DLD1 (cell line): ENCODE measurements around the gene CEACAM4.

ENCODE experiments used
- in situ Hi-C: cut with HindIII; loops from 2 replicates; pipeline ENCODE4 v1.10.0; 2017; ENCODE audit warnings: low sequenced_read_pairs

Gene CEACAM4

DNA sequence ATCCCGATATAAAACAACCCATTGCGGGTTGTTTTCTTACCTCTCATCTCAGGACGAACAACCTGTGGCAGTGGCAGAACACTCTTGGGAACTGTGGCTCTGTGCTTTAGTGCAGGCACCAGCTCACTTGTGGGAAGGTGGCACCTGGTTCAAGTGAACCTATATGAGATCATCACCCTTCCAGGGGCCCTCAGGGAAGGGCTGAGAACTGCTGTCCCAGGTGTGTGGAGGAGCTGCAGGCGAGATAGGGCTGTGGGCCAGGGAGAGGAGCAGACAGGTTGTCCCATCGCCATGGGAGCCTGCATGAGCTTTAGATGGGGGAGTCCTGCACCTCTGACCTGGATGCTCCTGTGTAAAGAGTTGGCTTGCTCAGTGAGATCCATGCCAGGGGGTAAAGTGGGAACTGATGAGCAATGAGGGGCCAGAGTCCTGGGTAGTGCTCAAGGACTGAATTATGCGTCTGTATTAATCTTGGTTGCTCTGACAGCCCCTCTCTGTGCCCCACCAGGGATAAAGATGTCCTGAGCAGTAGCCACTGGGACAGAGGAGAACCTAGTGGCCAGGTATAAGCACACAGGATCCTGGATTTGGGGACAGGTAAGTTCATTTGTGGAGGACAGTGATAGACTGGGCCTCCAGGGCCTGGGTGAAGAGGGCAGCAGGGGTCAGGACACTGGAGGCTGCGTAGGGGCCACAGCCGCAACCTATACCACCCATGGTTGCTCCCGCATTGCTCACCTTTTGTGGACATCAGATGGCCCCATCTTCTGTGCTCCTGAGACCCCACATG is 8.7 kb downstream of the CEACAM4 start:
- in situ Hi-C loops: no loop called here

DNA sequence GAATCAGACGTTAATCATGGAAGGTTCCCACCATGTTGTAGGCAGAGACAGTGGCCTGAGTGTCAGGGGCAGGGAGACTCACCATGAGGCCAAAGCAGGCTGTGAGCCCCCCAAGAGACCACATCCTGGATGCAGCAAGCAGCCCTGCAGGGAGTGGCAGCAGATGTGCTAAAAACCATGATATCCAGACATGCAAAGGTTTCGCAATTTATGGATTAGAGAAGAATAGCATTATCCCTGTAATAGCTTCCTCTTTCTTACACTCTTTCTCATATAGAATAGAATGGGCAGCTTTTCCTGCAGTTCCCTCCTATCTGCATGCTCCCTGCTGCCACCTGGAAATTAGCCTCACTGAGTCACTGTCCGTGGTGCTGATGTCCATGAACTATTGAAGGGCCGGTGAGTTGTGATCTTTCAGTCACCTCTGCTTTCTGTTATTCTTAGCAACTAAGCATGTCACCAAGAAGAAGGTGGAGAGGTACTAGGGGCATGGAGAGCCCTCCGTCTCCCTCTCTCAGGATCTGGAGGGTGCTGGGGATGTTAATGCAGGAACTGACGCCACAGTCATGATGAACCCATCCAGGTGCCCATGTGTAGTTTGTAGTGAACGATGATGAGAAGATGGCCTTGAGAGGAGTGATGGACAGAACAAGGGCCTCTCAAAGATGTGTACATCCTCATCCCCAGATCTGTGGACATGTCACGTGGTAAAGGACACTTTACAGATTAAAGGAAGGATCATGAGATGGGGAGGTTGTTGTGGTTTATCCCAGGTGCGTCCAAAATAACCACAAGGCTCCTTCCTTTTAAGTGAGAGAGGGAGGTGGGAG is 9.9 kb downstream of the CEACAM4 start:
- in situ Hi-C loops: no loop called here

DNA sequence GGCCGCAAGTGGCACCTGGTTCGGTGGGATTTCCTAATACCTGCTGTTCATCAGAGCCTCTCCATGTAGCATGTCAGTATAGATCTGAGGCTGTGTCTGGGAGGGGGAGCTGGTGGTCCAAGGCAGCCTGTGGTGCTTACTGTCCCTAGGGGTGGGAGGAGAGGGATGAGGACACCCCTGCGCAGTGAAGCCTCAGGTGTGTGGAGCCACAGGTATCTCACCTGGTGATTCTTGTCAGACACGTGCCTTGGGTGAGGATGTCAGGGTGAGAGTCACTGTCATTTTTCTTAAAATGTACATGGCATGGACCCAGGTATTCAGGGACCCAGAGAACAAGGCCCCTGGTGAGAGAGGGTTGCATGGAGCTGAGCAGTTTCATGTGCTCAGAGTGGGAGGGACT is 11.7 kb downstream of the CEACAM4 start:
- in situ Hi-C loops: no loop called here

DNA sequence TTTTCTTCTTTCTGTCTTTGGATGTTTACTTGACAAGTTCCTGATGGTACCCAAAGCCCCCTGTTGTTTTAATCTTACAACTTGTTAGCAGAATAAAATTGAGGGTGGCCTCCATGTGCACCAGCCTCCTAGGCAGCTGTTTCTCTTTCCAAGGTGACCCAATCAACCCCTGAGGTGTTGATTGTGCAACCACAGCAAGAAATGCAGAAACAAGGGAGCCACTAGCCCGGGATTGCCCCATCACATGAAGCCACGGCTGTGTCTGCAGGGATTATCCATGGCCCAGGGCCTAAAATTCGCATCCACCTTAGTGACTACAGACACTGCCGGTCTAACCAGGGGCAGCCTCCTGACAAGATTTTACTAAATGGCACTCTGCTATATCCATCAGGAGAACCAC is 14.4 kb downstream of the CEACAM4 start:
- in situ Hi-C loops: no loop called here

DNA sequence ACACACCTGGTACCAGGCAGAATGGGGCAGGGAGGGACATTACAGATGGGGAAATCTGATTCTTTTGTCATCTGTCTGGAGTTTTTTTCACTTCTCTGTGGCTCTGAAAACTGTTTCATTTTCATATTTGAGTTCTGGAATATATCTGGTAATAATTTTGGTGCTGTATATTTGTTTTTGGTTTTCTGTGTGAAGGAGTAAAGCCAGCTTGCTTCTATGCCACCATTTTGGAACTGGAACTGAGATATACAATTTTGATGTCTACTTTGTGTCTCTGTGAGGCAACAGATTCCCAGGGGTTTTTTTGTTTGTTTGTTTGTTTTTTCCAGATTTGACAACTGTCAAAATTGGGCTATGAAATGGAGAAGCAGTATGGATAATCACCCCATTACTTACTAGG is 16.1 kb downstream of the CEACAM4 start:
- in situ Hi-C loops: no loop called here

DNA sequence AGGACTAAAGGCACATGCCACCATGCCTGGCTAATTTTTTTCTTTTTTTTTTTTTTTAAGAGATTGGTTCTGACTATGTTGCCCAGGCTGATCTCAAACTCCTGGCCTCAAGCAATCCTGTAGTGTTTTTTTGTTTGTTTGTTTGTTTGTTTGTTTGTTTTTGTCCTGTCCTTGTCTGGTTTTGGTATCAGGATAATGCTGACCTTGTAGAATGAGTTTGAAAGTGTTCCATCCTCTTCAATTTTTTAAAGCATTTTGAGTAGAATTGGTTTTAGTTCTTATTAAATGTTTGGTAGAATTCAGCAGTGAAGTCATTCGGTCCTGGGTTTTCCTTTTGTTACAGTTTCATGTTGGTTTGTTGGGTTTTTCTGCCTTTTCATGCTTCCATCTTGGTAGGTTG is 19.2 kb downstream of the CEACAM4 start:
- in situ Hi-C loops: no loop called here

DNA sequence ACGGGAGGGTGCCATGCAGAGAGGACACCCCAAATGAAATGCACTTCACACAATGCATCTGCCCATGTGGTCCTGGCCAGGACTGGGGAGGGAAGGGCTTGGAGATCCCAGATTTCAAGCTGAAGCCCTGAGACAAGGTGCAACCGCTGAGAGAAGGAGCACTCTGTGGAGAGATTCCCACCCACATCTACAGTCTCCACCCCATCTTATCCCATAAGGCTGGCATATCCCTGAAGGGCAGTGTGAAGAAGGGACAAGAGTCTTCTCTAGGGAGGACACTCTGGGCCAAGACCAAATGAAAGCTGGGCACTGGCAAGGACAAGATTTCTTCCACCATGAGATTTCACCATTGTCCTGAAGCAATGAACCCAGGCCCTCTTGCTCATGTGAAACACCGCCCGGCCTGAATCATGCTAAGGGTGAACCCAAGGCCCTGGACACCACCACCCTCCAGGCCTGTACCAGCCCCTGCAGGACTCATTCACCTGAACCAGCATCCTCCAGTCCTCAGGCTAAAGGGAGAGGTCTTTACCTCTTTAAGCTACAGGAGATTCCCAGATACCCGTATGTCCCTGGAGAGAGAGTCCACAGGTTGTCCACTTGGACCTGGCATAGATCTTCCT is 20.5 kb downstream of the CEACAM4 start:
- in situ Hi-C loops: no loop called here

DNA sequence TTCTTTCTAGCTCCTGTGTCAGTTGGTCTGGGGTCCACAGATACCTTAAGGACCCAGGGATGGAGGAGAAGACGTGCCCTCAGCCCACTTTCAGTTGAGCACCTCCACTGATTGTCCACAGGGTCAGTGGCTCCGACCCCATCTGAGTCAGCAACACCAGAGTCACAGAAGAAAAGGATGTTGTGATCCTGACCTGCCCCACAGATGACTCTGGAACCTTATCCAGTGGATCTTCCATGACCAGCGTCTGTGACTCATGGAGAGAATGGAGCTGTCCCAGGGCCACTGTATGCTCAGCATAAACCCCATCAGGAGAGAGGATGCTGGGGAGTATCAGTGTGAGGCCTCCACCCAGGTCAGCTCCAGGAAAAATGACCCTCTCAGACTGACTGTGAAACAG is 22.0 kb downstream of the CEACAM4 start:
- in situ Hi-C loops: no loop called here

DNA sequence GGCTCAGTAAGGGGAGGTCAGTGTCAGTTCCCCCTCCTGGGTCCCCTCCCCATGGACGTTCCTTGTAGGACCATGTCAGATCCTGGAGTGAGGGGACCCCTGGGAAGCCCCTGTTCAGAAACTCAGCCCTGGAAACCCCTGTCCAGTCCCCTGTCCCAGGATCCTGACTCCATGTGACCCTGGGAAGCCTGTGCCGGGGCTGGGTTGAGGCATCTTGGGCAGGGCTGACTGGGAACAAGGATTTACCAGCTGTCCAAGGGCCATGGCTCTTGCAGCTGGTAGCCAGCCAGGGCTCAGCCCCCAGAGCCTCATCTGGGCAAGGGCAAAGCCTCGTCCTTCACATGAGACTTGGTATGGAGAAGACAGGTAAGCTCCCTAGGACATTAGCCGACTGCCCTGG is 25.1 kb downstream of the CEACAM4 start:
- in situ Hi-C loops: no loop called here

DNA sequence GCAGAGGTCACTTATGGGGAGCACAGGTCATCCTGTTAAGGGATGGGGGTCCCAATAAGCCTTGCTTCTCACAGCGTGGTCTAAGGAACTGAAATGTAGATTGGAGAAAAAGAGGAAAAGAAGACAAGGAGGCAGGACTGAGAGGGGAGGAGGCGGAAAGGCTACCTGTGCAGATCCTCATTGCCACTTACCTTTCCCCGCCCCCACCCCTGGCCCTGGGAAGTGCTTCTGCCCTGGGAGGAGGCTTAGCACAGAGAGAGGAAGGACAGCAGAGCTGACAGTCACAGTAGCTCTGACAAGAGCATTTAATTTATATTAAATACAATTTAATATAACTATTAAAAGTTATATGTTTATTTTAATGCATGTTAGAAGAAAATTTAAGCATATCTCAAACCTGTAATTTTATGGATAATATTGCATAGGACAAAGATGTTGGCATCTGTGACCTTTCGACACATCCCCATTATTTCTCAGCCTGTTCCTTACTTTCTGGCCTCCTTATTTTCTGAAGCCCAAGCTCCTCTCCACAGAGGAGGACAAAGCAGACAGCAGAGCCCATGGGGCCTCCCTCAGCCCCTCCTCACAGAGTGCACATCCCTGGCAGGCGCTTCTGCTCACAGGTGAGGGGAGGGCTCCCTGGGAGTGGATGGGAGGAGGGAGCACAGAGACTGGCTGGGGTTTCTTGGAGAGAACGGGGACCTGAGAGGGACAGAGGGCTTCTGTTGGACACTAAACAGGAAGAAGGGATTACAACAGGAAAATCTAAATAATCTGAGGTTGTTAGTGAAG is 27.5 kb downstream of the CEACAM4 start:
- in situ Hi-C loops: no loop called here

DNA sequence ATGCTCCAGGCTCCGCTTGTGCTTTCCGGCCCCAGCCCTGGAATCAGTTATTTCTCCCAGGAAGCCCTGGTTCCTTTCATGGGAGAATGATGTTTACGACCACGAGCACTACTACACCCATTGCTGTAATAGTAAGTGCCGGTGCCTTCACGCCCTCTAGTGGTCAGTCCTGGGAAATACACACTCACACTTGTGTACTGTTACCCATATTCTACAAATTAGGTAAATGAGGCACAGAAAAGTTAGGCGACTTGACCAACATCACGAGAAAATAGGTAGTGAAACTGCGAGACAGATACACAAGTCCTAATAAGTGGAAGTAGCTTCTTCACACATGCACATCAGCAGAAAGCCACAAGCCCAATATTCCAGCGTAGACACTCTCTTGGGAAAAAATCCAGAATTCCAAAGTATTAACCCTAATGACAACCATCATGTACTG is 29.3 kb downstream of the CEACAM4 start:
- in situ Hi-C loops: no loop called here

DNA sequence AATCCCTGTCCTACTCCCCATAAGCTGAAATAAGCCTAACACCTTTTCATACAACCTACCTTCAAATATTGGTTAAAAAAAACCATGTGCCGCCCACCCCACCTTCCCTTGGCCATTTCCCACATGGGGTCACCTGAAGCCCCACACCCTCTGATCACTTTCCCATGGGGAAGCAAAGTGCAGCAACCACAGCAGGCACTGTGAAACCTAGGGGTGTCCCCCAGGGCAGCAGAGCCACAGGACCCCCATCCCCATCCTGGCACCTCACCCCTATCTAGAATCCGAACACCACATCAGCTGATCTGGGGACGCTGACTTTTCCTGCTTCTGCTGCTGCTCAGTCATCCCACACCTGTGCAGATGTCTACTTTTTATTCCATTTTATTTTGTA is 31.0 kb downstream of the CEACAM4 start:
- in situ Hi-C loops: no loop called here

DNA sequence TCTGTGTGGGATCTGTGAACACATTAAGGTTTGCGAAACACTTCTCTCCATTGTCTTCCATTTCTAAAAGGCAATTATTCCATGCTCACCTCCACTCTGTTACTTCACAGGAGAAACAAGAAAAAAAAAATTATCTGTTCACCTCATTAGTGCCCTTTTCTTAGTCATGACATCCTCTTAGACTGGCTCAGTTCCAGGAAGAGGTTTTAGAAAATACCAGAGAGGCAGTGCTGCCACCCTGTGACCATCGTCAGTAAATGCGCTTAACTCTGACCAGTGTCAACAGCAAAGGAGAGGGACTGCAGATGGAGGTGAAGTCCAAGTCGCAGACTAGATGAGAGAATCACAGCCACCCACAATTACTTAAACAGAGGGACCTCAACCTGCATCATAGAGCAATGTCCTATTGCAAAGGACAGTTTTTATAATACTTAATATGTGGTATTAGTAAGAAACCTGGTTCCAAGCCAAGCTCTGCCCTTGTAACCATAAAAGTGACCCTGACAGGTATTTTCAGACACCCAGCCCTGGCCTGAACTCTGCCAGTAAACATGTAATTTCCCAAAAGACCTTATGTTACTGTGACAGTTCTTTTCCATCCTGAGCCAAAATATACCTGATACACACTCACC is 31.5 kb downstream of the CEACAM4 start:
- in situ Hi-C loops: no loop called here

DNA sequence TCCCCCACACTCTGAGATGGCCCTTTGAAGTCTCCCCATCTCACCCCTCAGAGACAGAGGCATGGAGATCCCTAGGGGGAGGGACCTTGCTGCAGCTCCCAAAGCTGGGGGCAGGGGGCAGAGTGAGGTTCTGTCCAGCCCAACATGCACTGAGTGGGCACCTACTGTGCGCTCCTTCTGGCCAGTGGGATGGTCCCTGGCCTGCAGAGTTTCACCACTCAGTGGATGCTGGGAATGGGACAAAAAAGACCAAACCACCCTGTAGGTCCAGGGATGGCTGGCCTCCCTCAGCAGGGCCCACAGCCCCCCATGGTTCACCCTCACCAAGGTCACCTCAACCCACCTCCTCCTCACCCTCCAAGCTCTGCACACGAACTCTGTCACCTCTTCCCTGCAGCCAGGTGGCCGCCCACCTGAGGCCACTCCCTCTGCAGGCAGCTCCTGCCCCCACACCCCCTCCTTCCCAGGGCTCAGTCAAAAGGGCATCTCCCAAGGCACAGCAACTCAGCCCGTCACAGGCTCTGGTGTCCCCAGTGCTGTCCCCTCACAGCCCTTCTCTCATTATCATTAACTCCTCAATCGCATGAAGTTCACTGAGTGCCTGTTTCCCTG is 34.8 kb downstream of the CEACAM4 start:
- in situ Hi-C loops: no loop called here

DNA sequence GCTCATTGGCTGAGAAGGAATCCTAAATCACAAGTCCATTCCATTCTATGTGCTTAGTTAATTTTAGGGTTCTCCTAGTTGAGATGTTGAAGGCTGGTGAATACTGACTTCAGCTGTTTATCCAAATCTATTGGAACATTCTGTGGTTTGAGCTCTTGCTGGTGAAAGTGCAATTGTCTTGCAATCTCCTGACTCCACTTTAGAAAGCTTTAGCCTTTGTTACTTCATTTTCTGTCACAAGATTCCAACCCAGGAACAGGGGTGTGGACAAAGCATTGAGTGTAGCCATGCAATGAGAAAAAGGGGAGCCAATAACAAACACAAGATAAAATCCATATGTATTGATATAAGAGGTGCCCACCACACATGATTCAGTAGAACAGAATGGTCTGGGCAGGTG is 35.9 kb downstream of the CEACAM4 start:
- in situ Hi-C loops: no loop called here

DNA sequence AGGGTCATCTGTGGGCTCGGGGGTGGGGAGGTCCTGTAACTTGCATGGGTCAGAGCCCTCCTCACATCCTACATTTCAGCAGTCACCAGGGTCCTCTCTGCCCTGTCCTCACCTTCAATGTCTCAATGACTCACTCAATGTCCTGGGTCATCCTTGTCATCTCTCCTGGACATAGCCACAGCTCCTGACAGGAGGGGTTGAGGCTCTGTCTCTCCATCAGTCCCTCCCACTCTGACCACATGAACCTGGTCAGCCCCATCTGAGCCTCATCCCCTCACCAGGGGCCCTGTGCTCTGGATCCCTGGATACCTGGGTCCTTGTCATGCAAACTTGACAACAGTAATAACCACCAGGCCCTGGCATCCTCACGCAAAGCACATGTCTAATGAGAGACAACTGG is 37.5 kb downstream of the CEACAM4 start:
- in situ Hi-C loops: no loop called here

DNA sequence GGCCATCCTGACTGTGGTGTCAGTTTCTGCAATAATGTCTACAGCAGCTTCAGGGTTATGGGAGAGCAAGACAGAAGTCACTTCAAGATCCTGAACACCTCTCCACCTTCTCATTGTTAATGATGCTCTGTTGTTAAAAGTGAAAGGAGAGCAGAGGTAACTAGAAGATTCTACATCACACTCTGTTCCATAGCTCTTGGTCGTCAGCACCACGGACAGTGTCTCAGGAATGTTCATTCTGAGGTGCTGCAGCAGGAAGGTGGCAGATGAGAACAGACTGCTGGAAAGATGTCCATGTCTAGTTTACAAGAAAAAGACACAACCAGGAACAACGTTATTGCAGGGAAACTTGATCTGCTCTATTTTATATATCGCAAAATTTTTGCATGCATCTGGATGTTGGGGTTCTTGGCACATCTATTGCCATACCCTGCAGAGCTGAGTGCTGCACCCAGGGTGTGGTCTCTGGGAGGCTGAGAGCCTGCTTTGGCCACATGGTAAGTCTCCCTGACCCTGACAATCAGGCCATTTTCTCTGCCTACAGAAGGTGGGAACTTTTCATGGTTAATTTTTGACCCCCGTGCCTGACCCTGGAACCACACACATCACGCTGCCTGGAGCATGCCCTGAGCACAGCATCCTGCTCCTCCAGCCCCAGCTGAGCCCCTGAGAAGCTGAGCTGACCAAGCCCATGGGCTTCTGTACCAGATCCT is 38.2 kb downstream of the CEACAM4 start:
- in situ Hi-C loops: no loop called here

DNA sequence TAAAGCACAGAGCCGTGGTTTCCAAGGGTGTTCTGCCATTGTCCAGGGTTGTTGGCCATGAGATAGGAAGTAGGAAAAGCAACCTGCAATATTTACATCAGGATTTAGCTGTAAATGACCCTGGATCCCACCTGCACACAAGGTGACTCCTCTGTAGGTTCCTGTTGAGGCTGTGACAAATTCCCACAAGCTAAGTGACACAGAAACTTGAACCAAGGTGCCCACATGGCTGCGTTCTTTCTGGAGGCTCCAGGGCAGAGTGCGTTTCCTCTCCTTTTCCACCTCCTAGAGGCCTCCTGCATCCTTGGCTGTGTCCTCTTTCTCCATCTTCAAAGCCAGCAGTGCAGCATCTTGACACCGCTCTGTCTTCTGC is 39.0 kb downstream of the CEACAM4 start:
- in situ Hi-C loops: no loop called here

DNA sequence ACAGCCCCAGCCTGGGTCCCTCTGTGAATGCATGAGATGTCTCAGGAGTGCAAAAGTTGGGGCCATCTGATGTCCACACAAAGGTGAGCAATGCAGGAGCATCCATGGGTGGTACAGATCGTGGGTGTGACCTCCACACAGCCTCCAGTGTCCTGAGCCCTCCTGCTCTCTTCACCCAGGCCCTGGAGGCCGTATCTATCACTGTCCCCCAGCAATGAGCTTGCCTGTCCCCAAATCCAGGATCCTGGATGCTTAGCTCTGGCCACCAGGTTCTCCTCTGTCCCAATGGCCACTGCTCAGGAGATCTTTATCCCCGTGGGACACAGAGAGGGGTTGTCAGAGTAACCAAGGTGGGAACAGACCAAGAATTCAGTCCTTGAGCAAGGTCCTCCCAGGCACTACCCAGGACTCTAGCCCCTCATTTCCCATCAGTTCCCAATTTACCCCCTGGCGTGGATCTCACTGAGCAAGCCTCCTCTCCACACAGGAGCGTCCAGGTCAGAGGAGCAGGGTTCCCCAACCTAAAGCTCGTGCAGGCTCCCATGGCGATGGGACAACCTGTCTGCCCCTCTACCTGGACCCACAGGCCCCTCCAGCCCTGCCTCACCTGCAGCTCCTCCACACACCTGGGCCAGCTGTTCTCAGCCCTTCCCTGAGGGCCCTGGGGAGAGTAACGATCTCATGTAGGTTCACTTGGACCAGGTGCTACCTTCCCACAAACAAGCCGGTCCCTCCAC is 39.6 kb downstream of the CEACAM4 start:
- in situ Hi-C loops: no loop called here
